Measurements from ENCODE around the gene GCLC.

GCLC gene

DNA sequence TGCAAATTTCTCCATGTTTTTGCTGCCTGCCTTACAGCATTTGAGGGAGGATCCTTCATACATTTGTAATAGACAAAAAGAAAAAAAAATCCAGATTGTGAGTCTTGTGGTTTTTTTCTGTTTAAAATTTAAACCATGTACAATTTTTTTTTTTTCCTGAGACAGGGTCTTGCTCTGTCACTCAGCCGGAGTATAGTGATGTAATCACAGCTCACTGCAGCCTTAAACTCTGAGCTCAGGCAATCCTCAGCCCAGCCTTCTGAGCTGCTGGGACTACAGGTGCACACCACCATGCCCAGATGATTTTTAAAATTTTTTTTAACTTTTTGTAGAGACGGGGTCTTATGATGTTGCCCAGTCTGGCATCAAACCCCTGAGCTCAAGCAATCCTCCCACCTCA is 97.0 kb downstream of the GCLC start:
- no peak for DNase-seq (ENCODE audit: low read depth)

All from activated T-helper 1 cell treated with Interleukin-2 at 50 U/mL for 16 hours (primary cell).